ENCODE results near the gene SLC15A3.

The SLC15A3 gene

GRCh38 chr11:60934124-60934789, 17.7 kb downstream of the SLC15A3 start:
- Histone ChIP-seq H3K9me3 (ENCODE audit: control insufficient read depth, insufficient read depth, low read depth, low read length) (no peaks in the 10 kb centered on the region), H3K27ac (ENCODE audit: extremely low read depth, low read depth, low read length) (no peak overlapping the region), H3K4me3 (ENCODE audit: low read depth, low read length) (no peak overlapping the region), H3K4me1 (ENCODE audit: control insufficient read depth, insufficient read depth, low read length) (no peaks in the 10 kb centered on the region), H3K36me3 (ENCODE audit: control insufficient read depth in 2 of 2, insufficient read depth in 1 of 2, low read length in 2 of 2) (peaks cover 0 to 62% of the 10 kb centered on the region in 2 experiments; a peak in 1 of 3 replicates)
- TF ChIP-seq ZNF19 (tag by site-specific recombination; IDR thresholded peaks at IDR 0.05; ENCODE audit: low read depth) = no peak
- TF ChIP-seq, protein P1, sequence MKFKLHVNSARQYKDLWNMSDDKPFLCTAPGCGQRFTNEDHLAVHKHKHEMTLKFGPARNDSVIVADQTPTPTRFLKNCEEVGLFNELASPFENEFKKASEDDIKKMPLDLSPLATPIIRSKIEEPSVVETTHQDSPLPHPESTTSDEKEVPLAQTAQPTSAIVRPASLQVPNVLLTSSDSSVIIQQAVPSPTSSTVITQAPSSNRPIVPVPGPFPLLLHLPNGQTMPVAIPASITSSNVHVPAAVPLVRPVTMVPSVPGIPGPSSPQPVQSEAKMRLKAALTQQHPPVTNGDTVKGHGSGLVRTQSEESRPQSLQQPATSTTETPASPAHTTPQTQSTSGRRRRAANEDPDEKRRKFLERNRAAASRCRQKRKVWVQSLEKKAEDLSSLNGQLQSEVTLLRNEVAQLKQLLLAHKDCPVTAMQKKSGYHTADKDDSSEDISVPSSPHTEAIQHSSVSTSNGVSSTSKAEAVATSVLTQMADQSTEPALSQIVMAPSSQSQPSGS (tag by site-specific recombination; IDR thresholded peaks at IDR 0.05; ENCODE audit: low read depth) = no peak
- no peak for TF ChIP-seq ZNF391 (tag by site-specific recombination; IDR thresholded peaks at IDR 0.05; ENCODE audit: borderline replicate concordance, low read depth)
- TF ChIP-seq ZNF211 (tag by site-specific recombination; IDR thresholded peaks at IDR 0.05; ENCODE audit: low read depth) = no peak
- TF ChIP-seq ZSCAN23 (tag by site-specific recombination; IDR thresholded peaks at IDR 0.05) = no peak
- TF ChIP-seq, protein P2, sequence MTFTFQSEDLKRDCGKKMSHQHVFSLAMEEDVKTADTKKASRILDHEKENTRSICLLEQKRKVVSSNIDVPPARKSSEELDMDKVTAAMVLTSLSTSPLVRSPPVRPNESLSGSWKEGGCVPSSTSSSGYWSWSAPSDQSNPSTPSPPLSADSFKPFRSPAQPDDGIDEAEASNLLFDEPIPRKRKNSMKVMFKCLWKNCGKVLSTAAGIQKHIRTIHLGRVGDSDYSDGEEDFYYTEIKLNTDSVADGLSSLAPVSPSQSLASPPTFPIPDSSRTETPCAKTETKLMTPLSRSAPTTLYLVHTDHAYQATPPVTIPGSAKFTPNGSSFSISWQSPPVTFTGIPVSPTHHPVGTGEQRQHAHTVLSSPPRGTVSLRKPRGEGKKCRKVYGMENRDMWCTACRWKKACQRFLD (tag by site-specific recombination; IDR thresholded peaks at IDR 0.05) = no peak
- no peak for TF ChIP-seq PATZ1 (tag by site-specific recombination; IDR thresholded peaks at IDR 0.05)
- no peak for TF ChIP-seq AEBP2 (tag by site-specific recombination; IDR thresholded peaks at IDR 0.05; ENCODE audit: borderline replicate concordance)
- TF ChIP-seq ZIC2 (tag by site-specific recombination; IDR thresholded peaks at IDR 0.05) = no peak
- TF ChIP-seq ZFP41 (tag by site-specific recombination; IDR thresholded peaks at IDR 0.05; ENCODE audit: borderline replicate concordance) = no peak
- no peak for TF ChIP-seq ZNF626 (tag by site-specific recombination; IDR thresholded peaks at IDR 0.05)
- POLR2A ChIA-PET = interaction anchor here (1.0 kb wide), 2 partner anchors 14 to 21 kb away, joined by 3 read pairs; no protein-coding TSS in a partner anchor
- CTCF ChIA-PET = no interaction called here

GRCh38 chr11:60933416-60934123, 18.4 kb downstream of the SLC15A3 start:
- TF ChIP-seq, protein P3, sequence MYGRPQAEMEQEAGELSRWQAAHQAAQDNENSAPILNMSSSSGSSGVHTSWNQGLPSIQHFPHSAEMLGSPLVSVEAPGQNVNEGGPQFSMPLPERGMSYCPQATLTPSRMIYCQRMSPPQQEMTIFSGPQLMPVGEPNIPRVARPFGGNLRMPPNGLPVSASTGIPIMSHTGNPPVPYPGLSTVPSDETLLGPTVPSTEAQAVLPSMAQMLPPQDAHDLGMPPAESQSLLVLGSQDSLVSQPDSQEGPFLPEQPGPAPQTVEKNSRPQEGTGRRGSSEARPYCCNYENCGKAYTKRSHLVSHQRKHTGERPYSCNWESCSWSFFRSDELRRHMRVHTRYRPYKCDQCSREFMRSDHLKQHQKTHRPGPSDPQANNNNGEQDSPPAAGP (tag by site-specific recombination; IDR thresholded peaks at IDR 0.05) = no peak
- 0 out of 2 replicates have a peak, but pooled peaks have one; percentile 25 for TF ChIP-seq EGR2 (tag by site-specific recombination; IDR thresholded peaks at IDR 0.05; ENCODE audit: low read depth)
- Histone ChIP-seq H3K36me3 (ENCODE audit: control insufficient read depth in 2 of 2, insufficient read depth in 1 of 2, low read length in 2 of 2) (peaks cover 0 to 69% of the 10 kb centered on the region in 2 experiments; a peak in 1 of 3 replicates), H3K4me3 (ENCODE audit: low read depth, low read length) (no peak overlapping the region), H3K9me3 (ENCODE audit: control insufficient read depth, insufficient read depth, low read depth, low read length) (no peaks in the 10 kb centered on the region), H3K4me1 (ENCODE audit: control insufficient read depth, insufficient read depth, low read length) (no peaks in the 10 kb centered on the region), H3K27ac (ENCODE audit: extremely low read depth, low read depth, low read length) (no peak overlapping the region)
- CTCF ChIA-PET = interaction anchor here (0.7 kb wide), 1 partner anchor 196 kb away, joined by 4 read pairs; no protein-coding TSS in a partner anchor
- POLR2A ChIA-PET = interaction anchor here (1.0 kb wide), 2 partner anchors 15 to 20 kb away, joined by 3 read pairs; no protein-coding TSS in a partner anchor

Data from HEK293 (cell line).